DMS79 (cell line): Measurements from ENCODE around the gene PLEKHG3.
"Not testable (repeated sequence)": the region's sequence is repeated elsewhere in the genome, so short reads cannot be mapped to it uniquely, and the experiment has no call there.

Experiments
- DNase-seq: peaks from one replicate; lab custom pipeline; 2025; lab: John Stamatoyannopoulos, UW

The PLEKHG3 gene

DNA sequence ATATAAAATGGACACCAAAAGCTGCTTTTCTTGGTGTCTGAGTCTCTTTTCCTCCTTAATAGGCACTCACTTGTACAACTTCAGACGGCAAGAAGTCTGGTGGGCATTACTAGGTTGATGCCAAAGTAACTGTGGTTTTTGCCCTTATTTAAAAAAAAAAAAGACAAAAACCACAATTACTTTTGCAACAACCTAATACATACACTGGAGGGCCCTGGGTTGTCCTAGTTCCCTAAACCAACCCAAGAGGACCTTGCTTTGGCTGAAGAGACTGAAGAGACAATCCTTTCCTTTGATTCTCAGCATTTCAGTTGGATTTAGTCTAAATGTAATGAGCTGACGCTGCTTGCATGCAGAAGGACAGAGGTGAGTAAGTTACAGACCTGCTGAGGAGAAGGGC, 16.2 kb upstream of the PLEKHG3 start:
- no peak for DNase-seq

DNA sequence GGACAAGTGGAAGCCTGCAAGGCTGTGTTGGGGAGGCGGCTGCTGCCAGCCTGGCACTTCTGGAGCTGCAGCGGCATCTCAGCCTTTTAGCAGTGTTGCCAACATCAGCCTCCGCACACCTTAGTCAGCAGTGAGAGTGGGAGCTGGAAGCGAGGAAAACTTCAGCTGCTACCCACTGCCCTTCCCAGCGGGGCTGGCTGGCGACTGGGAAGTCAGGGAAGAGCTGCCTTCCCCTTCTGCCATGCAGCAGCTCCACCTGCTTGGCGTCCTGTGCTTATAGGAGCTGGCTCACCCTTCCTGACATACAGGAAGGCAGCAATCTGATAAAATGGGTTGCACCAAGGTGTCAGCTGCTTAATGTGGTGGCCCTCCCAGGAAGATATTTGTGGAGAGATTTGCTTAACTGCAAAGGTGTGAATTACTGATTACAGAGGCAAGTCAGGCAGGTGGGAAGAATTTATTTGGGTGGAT, 15.4 kb upstream of the PLEKHG3 start:
- no peak for DNase-seq

DNA sequence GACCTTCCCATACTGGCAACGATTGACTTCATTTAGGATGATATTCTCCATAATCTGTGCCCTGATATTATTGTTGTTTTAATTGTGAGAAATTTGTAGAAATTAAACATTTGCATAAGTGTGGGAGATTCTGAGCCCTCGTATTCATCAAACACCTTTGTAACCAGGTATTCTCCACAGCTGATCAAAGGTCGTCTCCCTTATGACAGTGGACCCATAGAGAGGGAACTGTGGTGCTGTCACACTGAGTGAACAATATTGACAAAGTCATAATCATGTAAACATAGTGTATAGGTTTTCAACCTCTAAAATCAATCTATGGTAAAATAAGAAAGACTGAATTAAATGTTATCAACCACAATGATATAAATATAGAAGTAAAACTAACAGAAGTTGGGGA, 14.9 kb upstream of the PLEKHG3 start:
- no peak for DNase-seq

DNA sequence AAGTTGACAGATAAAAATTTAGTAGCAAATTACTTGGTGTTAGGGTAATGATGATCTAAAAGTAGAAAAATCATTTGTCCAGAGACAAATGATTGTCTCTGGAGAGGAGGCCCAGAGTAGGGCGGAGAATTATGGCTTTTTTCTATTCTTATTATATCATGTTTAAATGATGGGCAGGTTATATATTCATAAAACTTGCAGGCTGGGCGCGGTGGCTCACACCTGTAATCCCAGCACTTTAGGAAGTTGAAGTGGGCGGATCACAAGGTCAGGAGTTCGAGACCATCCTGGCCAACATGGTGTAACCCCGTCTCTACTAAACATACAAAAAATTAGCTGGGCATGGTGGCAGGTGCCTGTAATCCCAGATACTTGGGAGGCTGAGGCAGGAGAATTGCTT, 13.6 kb upstream of the PLEKHG3 start:
- not testable (repeated sequence) for DNase-seq

DNA sequence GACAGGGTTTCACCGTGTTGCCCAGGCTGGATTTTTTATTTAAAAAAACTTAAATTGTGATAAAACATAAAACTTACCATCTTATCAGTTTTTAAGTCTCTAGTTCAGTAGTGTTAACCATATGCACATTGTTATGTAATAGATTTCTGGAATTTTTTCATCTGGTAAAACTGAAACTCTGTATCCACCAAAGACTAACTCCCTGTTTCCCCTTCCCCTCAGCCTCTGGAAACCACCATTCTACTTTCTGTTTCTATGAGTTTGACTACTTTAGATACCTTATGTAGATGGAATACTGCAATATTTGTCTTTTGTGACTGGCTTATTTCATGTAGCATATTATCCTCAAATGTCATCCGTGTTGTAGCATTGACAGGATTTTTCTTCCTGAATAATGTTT, 12.8 kb upstream of the PLEKHG3 start:
- DNase-seq, result no peak

DNA sequence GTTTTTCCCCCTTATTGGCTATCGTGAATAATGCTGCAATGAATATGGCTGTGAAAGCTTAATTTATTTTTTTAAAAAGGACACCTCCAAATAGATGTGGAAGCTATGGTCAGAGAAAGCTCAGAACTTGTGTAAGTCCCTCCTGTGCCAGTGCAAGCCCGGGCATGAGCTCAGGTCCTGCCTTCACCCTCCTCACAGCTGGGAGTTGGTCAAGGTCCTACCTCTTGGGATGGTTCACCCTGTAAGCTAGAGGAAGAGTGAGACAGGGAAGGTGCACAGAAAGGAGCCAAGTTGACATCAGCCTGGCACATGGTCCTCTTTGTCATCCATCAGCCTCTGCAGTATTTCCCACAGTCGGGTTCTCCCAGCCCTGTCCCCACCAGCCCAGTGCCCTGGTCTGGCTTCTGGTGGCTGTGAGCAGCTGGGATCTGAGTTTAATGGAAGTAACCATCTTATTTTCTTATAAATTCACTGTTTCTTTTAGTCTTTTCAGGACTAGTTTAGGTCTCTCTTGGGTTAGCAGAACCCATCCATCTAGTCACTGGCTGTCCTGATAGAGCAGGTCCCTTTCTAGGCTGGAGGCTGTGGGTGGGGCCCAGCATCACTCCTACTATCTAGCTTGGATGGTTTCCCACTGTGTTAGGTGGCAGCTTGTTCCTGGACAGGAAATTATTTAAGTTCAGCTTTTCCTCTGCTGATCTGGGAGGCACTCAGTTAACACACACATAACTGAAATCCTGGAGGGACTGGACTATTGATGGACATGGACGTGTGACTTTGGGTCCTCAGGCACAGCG, 11.8 kb upstream of the PLEKHG3 start:
- DNase-seq, result no peak

DNA sequence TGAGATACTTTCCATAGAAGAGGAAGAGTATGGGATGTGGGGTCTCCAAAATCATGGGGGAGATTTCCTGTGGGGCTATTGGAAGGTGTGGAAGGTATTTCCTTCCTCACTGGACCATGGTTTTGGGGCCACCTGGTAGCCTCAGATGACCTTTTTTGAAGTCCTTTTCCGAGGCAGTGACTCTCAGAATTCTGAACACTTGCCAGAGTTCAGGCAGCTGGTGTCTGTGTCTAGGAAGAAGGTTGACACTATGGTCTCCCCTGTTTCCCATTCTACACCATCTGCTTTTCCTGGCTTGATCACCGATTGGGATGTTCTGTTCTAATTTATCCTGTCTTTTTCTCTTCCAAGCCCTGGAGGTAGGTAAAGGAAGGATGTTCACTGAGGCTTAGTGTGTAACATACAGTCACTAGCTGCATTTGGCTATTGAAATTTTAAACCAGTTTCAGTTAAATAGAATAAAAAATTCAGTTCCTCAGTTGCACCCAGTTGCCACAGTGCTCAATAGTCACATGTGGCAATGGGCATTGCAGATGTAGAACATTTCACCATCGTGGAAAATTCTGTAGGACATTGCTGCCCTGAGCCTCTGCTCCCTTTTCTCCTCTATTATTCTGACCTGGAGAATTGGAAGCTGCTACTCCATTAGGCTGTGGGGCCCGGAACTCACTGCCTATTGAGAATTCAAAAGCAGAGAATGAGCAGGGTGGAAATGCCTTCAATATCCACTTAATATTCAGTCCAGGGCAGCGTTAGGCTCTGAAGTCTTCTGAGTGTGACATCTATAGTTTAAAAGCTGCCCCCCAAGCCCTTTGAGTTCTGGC, 11.0 kb upstream of the PLEKHG3 start:
- DNase-seq, result no peak

DNA sequence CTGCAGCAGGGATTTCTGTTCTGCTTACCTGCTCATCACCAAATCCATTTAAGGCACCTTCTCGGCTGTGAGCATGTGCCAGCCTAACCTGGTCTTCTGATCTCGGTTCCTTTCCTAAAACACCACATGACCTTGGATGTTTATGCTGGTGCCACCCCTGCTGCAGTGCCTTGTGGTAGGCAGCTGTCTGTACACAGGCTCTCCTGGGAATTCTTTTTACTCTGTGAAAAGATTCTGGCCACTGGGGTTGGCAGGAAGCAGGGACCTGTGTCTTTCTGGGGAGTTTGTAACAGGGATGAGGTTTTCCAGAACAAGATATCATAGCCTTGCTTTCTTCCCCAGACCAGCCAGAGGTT, 10.4 kb upstream of the PLEKHG3 start:
- DNase-seq, result no peak

DNA sequence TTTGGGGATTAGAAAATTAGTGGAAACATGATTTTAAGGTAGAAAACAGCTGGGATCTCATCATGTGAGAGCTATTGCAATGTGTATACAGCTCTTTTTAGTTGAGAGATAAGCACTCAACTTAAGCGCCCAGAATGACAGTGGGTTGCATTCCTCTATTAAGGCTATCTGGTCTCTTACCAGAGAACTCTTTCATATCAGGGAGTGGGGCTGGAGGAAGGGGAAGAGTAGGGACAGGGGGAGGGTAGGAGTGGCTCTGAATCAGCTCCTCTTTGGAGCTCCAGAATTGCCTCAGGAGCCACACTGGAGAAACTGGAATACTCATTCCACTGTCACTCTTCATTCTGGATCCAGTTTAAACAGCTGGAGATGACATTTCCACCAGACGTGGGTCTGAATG, 9.2 kb upstream of the PLEKHG3 start:
- no peak for DNase-seq

DNA sequence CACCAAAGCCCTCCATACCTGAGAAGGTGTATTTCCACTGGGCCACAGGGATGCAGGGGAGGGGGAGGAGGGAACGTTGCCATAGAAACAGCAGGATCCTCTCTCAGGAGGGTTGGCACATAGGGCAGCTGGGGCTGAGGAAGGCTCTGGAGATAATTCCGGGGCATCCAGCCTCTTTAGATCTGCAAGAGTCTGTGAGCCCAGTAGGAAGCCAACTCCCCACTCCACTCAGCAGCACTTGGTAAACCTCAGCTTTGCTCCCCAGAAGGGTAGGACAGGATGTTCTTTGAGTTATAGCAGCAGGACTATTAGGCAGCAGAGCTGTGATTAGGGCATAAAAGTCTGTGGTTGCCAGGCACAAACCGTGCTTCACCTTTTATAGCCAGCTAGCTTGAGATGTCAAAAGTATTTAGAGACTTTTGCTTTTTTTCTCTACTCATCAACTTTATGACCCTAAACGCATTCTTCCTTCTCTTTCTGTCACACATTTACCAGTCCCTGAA, 7.8 kb upstream of the PLEKHG3 start:
- peak; percentile 75 for DNase-seq

DNA sequence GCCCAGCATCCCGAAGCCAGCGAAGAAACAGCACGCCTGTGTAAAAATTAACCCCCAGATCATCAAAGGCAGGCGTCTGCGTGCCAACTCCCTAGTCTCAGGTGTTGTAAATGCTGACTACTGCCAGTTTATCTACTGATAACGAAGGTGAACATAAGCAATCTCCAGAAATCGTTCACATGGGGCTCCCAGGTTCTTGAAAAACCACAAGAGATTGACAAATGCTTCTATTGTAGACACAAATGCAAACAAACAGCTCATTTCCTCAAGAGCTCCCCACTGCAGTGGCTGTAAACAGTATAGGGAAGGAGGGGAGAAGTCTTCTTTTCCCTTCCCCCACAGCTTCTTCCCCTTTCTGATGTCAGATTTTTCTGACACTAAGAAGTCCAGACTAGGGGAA, 5.3 kb upstream of the PLEKHG3 start:
- DNase-seq, result peak; percentile 98

DNA sequence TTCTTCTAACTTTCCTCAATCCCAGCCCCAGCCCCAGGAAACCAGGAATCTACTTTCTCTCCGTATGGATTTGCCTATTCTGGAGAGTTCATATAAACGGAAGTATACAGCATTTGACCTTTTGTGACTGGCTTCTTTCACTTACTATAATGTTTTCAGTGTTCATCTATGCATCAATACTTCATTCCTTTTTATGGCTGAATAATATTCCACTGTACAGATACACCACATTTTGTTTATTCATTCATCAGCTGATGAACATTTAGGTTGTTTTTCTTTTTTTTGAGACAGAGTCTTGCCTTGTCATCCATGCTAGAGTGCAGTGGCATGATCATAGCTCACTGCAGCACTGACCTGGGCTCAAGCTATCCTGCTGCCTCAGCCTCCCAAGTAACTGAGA, 3.9 kb upstream of the PLEKHG3 start:
- DNase-seq, result no peak

DNA sequence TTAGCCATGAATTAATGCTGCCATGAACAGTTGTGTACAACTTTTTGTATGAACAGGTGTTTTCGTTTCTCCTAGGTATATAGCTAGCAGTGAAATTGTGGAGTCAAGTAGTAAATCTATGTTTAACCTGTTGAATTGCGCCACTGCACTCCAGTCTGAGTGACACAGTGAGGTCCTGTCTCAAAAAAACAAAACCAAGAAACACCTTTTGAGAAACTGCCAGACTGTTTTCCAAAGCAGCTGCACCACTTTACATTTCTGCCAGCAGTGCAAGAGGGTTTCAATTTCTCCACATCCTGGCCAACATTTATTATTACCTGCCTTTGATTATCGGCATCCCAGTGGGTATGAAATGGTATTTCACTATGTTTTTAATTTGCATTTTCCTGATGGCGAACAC, 3.3 kb upstream of the PLEKHG3 start:
- no peak for DNase-seq

DNA sequence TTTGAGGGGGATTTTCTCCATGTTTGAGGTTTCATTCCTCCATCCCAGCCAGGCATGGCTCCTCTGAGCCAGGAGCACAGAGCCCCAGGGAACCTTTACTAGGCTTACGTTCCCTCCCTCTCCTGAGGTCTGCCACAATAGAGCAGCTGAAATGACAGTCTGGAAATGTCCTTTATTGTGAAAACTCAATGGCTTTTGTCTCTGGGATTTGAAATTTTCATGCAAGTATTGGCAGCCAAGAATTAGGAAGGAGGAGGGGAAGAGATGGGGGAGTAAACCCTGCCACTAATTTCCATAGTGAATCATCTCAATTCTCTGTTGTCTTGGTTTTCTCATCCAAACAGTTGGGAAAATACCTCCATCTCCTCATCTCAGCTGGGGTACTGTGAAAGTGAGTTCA, 2.6 kb upstream of the PLEKHG3 start:
- DNase-seq, result no peak

DNA sequence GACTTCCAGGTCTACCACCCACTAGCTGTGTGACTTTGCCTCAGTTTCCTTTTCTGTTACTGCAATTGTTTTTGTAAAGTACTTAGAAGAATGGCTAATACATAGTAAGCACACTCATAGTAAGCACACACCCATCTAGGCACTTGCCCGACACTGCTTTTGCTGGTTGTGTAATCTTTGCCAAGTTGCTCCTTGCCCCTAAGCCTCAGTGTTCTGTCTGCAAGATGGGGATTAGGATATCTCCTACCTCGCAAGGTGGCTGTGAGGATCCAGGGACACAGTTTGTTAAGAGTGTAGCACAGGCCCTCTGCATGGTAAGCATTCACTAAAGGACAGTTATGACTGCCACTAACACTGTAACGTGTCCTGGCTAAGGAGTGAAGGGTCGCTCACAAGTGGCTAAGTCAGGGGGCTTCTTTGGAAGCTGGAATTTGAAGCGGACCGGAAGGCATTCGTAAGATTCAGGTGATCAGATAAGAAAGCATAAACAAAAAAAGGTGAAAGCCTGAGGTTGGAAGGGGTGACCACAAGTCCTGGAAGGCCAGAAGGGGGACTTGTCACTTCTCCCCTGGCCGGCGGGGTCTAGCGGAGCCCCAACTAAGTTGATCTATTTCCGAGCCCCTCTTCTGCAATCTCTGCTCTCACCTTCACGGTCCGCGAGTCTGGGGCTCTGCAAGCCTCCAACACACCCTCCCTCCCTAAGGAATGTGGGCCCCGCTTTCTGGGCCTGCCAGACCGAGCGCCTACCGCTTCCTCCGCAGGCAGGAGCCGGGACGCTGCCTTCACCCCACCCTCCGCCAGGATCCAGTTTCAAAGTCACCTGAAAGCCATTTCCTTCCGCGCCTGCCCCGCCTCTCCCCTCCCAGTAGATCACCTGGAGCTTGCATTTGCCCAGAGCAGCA, 1.5 kb upstream of the PLEKHG3 start:
- DNase-seq, result peak; percentile 72

DNA sequence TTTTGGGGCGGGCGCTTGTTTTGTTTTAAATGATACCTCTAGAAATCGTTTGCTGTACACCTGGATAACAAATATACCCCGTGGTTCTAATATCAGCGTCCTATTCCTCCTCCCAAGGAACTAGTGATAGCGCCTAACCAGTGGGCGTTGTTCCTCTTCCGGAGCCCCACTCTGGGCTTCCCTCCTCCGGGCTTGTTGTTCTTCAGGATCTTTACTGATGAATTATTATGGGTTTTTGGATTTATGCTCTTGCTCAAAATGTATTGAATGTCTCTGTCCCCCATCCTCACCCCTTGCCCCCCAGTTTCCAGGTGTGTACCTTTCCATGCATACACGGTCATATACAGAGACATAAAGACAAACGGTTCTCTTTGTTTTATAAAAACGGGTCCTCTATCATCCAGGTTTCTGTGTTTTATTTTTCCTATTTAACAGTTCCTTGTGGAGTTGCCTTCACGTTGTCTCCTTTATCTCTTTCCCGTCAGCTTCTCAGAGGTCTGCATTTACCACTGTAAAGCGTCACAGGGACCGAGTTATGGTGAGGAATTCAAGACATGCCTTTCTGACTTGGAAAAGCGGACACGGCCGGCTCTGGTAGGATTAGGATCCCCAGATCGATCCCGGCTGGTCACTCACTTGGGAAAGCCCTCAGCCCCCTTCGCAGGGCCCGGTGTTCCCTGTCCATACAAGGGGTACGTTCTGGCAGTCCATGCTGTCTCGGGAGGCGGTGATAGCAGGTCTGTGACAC, 655 bp upstream of the PLEKHG3 start:
- peak; percentile 51 for DNase-seq

DNA sequence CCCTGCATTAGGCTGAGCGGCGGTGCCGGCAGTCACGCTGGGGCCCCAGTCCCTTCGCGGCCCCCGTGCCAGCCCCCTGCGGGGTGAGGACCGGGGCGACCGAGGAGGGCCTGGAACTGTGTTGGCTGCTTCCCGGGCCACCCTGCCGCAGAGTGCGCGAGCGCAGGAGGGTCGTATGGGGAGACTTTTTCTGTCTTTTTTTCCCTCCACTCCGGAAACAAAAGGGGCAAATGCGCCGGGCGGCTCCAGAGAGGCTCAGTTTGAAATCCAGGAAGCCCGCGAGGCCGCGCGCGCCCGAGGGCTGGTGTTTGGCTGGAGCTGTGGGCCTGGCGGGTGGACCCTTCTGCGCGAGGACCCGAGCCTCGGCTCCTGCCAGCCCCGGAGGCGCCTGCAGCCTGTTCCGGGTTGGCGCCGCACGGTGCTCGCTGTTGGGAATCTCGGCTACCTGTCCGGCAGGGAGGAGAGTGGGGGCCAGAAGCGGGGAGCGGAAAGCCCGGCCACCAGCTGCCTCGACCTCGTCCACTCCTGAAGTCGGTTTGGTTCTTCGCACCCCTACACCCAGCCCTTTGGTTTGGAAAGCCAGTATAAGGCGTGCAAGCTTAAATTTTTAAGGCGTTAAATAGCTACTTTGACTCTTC, 638 bp downstream of the PLEKHG3 start:
- DNase-seq, result no peak

DNA sequence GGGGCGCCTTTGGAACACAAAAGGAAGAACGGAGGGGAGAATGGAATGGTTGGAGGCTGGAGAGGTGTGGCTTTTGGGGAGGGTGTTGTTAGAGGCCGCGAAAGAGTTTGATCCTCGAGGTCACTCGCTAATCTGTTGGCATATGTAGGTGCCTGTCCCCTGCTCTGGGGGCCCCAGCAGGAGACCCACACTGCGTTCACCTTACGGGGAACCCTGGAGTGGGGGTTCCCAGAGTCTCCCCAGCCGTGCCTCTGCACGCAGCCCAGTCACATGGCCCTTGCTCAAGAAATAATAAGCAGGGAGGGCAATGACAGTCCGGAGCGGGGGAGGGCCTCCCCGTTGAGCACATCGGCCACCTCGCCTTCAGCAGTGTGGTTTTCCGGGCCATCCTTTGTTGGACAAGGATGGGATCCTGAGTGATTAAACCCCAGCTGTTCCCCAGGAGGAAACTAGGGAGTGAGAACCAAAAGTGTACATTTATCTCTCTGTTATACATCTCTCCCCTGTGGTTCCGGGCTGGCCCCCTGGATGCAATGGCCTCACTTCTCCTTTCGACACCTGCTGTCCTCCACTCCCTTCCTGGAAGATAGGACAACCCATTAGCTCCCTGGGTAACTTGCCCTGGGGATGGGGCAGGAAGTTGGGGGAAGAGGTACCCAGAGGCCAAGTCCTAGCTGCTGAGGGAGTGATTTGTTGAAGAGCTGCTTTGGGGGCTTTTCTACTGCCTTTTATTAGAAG, 1.3 kb downstream of the PLEKHG3 start:
- no peak for DNase-seq

DNA sequence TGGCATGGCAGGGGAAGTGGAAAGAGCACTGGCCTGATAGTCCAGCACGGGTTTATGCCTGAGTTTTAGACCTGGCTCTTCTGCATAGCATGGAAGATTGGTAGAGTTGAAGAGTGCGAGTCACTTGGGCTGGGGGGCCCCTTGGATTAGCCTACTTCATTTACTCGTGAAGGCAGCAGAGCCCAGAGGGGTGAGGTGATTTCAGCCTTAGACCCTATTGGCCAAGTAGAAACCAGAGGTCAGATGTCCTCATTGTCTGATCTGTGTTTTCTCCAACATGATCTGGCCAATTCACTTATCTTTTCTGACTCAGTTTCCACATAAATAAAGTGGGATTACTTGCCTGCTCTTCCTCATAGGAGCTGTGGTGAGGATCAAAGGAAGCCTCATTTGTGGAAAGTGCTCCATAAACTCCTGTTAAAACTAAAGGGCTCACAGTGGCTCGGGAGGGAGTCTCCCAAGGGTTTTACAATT, 1.9 kb downstream of the PLEKHG3 start:
- no peak for DNase-seq

DNA sequence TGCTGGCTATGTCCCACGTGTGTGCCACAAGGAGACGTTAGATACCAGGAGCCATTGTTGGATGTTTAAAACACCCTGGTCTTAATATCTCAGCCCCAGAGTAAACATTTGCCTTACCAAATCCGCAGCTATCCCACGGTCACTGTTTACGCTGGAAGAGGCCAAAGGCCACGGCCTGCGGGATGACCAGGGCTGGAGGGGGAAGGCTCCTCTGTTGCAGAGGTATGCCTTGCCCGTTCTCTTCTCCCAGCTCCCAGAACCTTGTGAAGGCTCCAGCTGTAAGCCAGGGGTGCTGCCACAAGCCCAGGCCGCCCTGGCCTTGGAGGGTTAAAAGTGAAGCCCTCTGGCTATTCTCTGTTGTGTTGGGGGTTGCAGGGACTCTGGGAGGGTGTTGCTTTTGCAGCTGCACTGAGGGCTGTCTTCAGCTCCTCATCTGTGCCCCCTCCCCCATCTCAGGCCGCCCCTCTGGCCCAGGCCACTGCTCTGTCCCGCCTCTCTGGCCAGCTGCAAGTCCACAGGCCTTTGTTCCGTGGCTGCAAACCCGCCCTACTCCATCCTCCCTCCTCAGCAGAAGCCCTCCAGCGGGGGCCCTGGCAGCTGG, 2.5 kb downstream of the PLEKHG3 start:
- no peak for DNase-seq
